GM12878 (cell line): ENCODE results near the gene TMEM232. TPM values are rescaled to one million over a fixed set of nuclear protein-coding genes. Genes with fewer than 3 reads are reported as not detected.

Experiments used
- ATAC-seq: fragments of 200-7000 bp; cut with Tn5 transposase; 3 replicates; pipeline ENCODE4 v1.9.1; 2020; ENCODE audit warnings: mild to moderate bottlenecking, moderate library complexity
- BruUV-seq: library from RNA; stranded (reverse); fragments of 400-500 nt; replicated peaks from 2 replicates; lab custom pipeline; 2021; lab: Mats Ljungman, UMichigan
- CTCF ChIA-PET: fragments of 300-600 bp; sonication (Branson Sonifier 250); formaldehyde crosslinking; extraction: SDS; loops from one replicate; lab custom pipeline; 2021; ENCODE audit warnings: inconsistent platforms; lab: Yijun Ruan, JAX
- POLR2A ChIA-PET: fragments of 350-600 bp; formaldehyde crosslinking; extraction: SDS; loops from one replicate; lab custom pipeline; 2021; ENCODE audit warnings: inconsistent platforms; lab: Charles Lee
- RAD21 ChIA-PET: fragments of 300-600 bp; sonication (Branson Sonifier 250); formaldehyde crosslinking; loops from one replicate; lab custom pipeline; 2023; ENCODE audit warnings: antibody characterized with exemption; ENCODE audit not compliant: unreplicated experiment; lab: Charles Lee
- SMC1A ChIA-PET: fragments of 300-600 bp; sonication (Branson Sonifier 250); formaldehyde crosslinking; loops from one replicate; lab custom pipeline; 2023; ENCODE audit not compliant: unreplicated experiment, uncharacterized antibody; lab: Charles Lee
- DNase-seq: peaks from one replicate; pipeline ENCODE4 v3.0.0-alpha.2; 2011; ENCODE audit warnings: low read depth, low spot score
- FAIRE-seq: peaks from 3 replicates; lab custom pipeline; 2011; peaks lifted over from hg19 to GRCh38; lab: Jason Lieb, UNC
- H2AFZ ChIP-seq: 2 replicates; pipeline ENCODE4 v1.6.0; 2011; ENCODE audit warnings: low read depth, low read length, control low read depth; ENCODE audit not compliant: control insufficient read depth
- H3K27ac ChIP-seq: 2 replicates; pipeline ENCODE4 v1.5.1; 2011; ENCODE audit warnings: control low read depth; ENCODE audit not compliant: control insufficient read depth, insufficient read depth
- H3K27me3 ChIP-seq, 2 experiments: replicated peaks in 1 of 2; 2 replicates each; pipeline versions ENCODE4 v1.6.0 to v1.6.1; 2011; ENCODE audit warnings: low read length in 1 of 2; ENCODE audit not compliant: control insufficient read depth in 2 of 2, insufficient read depth in 2 of 2
- H3K36me3 ChIP-seq, 2 experiments: 2 replicates each; pipeline ENCODE4 v1.5.1; 2011; ENCODE audit warnings: low read length in 1 of 2; ENCODE audit not compliant: control insufficient read depth in 2 of 2, insufficient read depth in 2 of 2
- H3K4me1 ChIP-seq: 2 replicates; pipeline ENCODE4 v1.6.1; 2011; ENCODE audit warnings: mild to moderate bottlenecking, low read length, moderate library complexity, mixed read lengths; ENCODE audit not compliant: control insufficient read depth, insufficient read depth
- H3K4me2 ChIP-seq: 2 replicates; pipeline ENCODE4 v1.6.0; 2011; ENCODE audit warnings: control low read depth; ENCODE audit not compliant: control insufficient read depth, insufficient read depth
- H3K4me3 ChIP-seq: fragments of 200-600 bp; sonication (generic); 2 replicates; pipeline ENCODE4 v1.5.1; 2016
- H3K79me2 ChIP-seq: 2 replicates; pipeline ENCODE4 v1.6.0; 2011; ENCODE audit warnings: low read length; ENCODE audit not compliant: control insufficient read depth, insufficient read depth
- H3K9ac ChIP-seq: 2 replicates; pipeline ENCODE4 v1.8.0; 2011; ENCODE audit warnings: low read length, control low read depth, mixed read lengths; ENCODE audit not compliant: control insufficient read depth, insufficient read depth
- H3K9me3 ChIP-seq: replicated peaks from 3 replicates; pipeline ENCODE4 v1.5.1; 2011; ENCODE audit warnings: mild to moderate bottlenecking, low read length; ENCODE audit not compliant: control insufficient read depth, insufficient read depth
- H4K20me1 ChIP-seq: 2 replicates; pipeline ENCODE4 v1.6.0; 2011; ENCODE audit not compliant: control insufficient read depth, insufficient read depth
- EED ChIP-seq: sonication (generic); IDR thresholded peaks from 2 replicates; pipeline ENCODE4 v1.6.1; 2016; ENCODE audit warnings: antibody characterized with exemption, low read depth
- FOXK2 ChIP-seq: fragments of 450-650 bp; IDR thresholded peaks from 2 replicates; pipeline ENCODE4 v1.6.1; 2017; ENCODE audit warnings: mild to moderate bottlenecking, moderate library complexity
- FOXM1 ChIP-seq: IDR thresholded peaks from 2 replicates; pipeline ENCODE4 v1.6.1; 2012; ENCODE audit warnings: low read depth, mild to moderate bottlenecking, inconsistent platforms, low read length, moderate library complexity
- HDGF ChIP-seq: fragments of 450-650 bp; IDR thresholded peaks from 2 replicates; pipeline ENCODE4 v1.6.1; 2016; ENCODE audit warnings: antibody characterized with exemption
- HSF1 ChIP-seq: fragments of 150-350 bp; IDR thresholded peaks from 2 replicates; pipeline ENCODE4 v1.6.1; 2014; ENCODE audit warnings: mild to moderate bottlenecking, low read depth, low read length
- LARP7 ChIP-seq: fragments of 450-650 bp; IDR thresholded peaks from 2 replicates; pipeline ENCODE4 v1.6.1; 2017; ENCODE audit warnings: mild to moderate bottlenecking
- MYB ChIP-seq: fragments of 150-350 bp; IDR thresholded peaks from 2 replicates; pipeline ENCODE4 v1.6.1; 2014; ENCODE audit warnings: mild to moderate bottlenecking, low read depth, low read length, borderline replicate concordance
- NBN ChIP-seq: fragments of 450-650 bp; IDR thresholded peaks from 2 replicates; pipeline ENCODE4 v1.6.1; 2016
- PAX8 ChIP-seq: fragments of 450-650 bp; IDR thresholded peaks from 2 replicates; pipeline ENCODE4 v1.6.1; 2017; ENCODE audit warnings: mild to moderate bottlenecking, moderate library complexity
- SP1 ChIP-seq: IDR thresholded peaks from one replicate; pipeline ENCODE4 v1.6.1; 2011; ENCODE audit warnings: low read depth, low read length
- USF2 ChIP-seq: IDR thresholded peaks from 2 replicates; pipeline ENCODE4 v1.6.1; 2011; ENCODE audit warnings: low read depth, low read length, improper control_type of control experiment, borderline replicate concordance
- ZNF274 ChIP-seq: IDR thresholded peaks from one replicate; pipeline ENCODE4 v1.8.0; 2011; ENCODE audit not compliant: insufficient read length, insufficient read depth
- ZSCAN29 ChIP-seq: fragments of 450-650 bp; IDR thresholded peaks from 2 replicates; pipeline ENCODE4 v1.6.1; 2017; ENCODE audit warnings: mild to moderate bottlenecking, moderate library complexity
- ZZZ3 ChIP-seq: IDR thresholded peaks from 2 replicates; pipeline ENCODE4 v1.6.1; 2011; ENCODE audit warnings: low read depth; ENCODE audit not compliant: control insufficient read depth, insufficient read length
- WGBS: methylation state at CpG from one replicate; pipeline ENCODE4 v1.1.6; 2016; ENCODE audit warnings: low lambda C conversion rate; ENCODE audit not compliant: insufficient replicate concordance, insufficient coverage; ENCODE audit errors: missing lambda C conversion rate; 5-methylcytosine and 5-hydroxymethylcytosine counted together
- in situ Hi-C: fragments of 300-500 bp; cut with MboI; formaldehyde crosslinking; loops from 9 replicates; pipeline ENCODE4 v1.14.3; 2018; ENCODE audit warnings: mixed read lengths
- intact Hi-C: fragments of 100-400 bp; cut with micrococcal nuclease; formaldehyde crosslinking; loops from one replicate; pipeline ENCODE4 v1.14.2; 2022; ENCODE audit not compliant: unreplicated experiment
- polyA plus RNA-seq, 11 experiments: library from polyadenylated mRNA; depleted of rRNA in 4 of 11; unstranded in 6 of 11; stranded (reverse) in 5 of 11; fragments of >200 nt; fragmentation: Nextera tagmentation in 4 of 11; fragmentation: Illumina TruSeq in 1 of 11; extraction: Ambion mirVana in 4 of 11; extraction: Trizol in 1 of 11; gene quantifications; 1 replicate in 1 of 11; 2 replicates in 10 of 11; pipeline versions ENCODE4 v1.2.1 to v1.2.3, GENCODE V29; 2011 to 2016; ENCODE audit warnings: inconsistent platforms in 2 of 11, missing spikeins in 2 of 11, low read depth in 1 of 11
- total RNA-seq, 4 experiments: library from RNA; depleted of rRNA in 3 of 4; stranded (reverse); fragments of >200 nt in 3 of 4; fragmentation: Illumina TruSeq in 1 of 4; extraction: Trizol in 1 of 4; gene quantifications; 2 replicates each; pipeline versions ENCODE4 v1.2.1 to v1.2.3, GENCODE V29; 2013 to 2021

Gene TMEM232
- total and polyA plus RNA-seq, 10 of the 15 experiments (the other 5 are each of a cell fraction or from before 2014, with no cell fraction given): 0.29 to 1.3 (median 0.91) TPM

GRCh38 chr5:110718311-110718710 is 8.2 kb downstream of the TMEM232 start:
- FAIRE-seq (no peak), ATAC-seq (no peak), DNase-seq (no peak)
- in situ Hi-C loops: no loop called here
- Histone ChIP-seq H4K20me1 (no peaks in the 10 kb centered on the region), H3K27me3 (no peaks in the 10 kb centered on the region), H3K4me1 (peaks cover 2% of the 10 kb centered on the region; the same call in 1 of the 2 replicates), H3K4me3 (no peak overlapping the region), H3K4me2 (no peak overlapping the region), H3K36me3 (no peaks in the 10 kb centered on the region), H3K9ac (no peak overlapping the region), H3K79me2 (no peaks in the 10 kb centered on the region), H3K9me3 (no peaks in the 10 kb centered on the region), H3K27ac (no peak overlapping the region), H2AFZ (no peak overlapping the region)
- no TSS peak for BruUV-seq
- TF ChIP-seq ZSCAN29: no peak
- CTCF ChIA-PET: no interaction called here
- WGBS: 71% methylated on average over 2 of the region's 2 CpGs
- POLR2A ChIA-PET: no interaction called here
- intact Hi-C loops: no loop called here
- SMC1A ChIA-PET: interaction anchor here (0.8 to 0.9 kb wide), 2 partner anchors 18 to 20 kb away, joined by 3 read pairs; no protein-coding TSS in a partner anchor
- RAD21 ChIA-PET: no interaction called here

DNA sequence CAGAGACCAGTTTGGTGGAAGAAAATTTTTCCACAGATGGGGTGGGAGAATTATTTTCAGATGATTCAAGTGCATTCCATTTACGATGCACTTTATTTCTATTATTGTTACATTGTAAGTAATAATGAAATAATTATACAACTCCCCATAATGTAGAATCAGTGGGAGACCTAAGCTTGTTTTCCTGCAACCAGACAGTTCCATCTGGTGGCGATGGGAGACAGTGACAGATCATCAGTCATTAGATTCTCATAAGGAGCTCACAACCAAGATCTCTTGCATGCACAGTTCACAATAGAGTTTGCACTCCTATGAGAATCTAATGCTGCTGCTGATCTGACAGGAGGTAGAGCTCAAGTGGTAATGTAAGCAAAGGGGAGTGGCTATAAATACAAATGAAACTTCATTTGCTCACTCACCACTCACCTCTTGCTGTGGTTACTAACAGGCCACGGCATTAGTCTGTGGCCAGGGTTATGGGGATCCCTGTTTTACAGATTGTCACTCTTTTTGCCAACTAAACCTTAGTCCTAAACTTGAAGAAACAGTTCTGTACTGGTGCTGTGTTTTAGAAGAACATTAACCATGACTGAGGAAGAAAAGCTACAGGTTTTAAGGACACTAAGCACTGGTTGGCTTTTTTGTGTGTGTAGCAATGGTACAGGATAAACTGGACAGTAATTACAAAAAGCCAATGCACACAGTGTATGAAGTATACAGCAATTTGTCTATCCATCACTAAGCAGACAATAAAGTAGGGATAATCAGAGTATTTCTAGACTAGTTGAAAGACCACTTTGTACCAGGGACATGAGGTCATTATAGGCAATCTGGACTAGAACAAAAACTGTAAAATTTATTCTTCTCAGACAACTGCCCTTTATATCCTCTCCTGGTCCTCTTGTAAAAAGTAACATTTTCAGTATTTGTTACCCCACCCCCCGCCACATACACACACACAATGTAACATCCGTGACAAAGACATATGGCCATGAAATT is 9.9 kb downstream of the TMEM232 start:
- Histone ChIP-seq H3K79me2 (no peaks in the 10 kb centered on the region), H3K4me2 (peak overlapping the region; percentile 44), H3K27me3 (no peaks in the 10 kb centered on the region), H3K9ac (no peak overlapping the region), H3K36me3 (no peaks in the 10 kb centered on the region), H3K4me1 (peaks cover 2% of the 10 kb centered on the region; the same call in 1 of the 2 replicates), H3K4me3 (no peak overlapping the region), H2AFZ (no peak overlapping the region), H3K27ac (no peak overlapping the region), H3K9me3 (no peaks in the 10 kb centered on the region), H4K20me1 (no peaks in the 10 kb centered on the region)
- SMC1A ChIA-PET: interaction anchor here (0.6 to 2.0 kb wide), 5 partner anchors 13 to 671 kb away, joined by 3 to 9 read pairs (median 4); partner anchors contain the start of gene SLC25A46
- ATAC-seq (peak; percentile 97), DNase-seq (peak; percentile 32), FAIRE-seq (peak; percentile 69)
- WGBS: 59% methylated on average over 5 of the region's 5 CpGs
- CTCF ChIA-PET: interaction anchor here (0.6 to 2.0 kb wide), 6 partner anchors 10 to 227 kb away, joined by 3 to 8 read pairs (median 4); partner anchors contain the start of gene TMEM232
- BruUV-seq: no TSS peak
- POLR2A ChIA-PET: no interaction called here
- intact Hi-C loops (no loop called here), in situ Hi-C loops (no loop called here)
- RAD21 ChIA-PET: interaction anchor here (0.6 to 1.0 kb wide), 4 partner anchors 19 to 41 kb away, joined by 3 to 4 read pairs (median 3); no protein-coding TSS in a partner anchor
- TF ChIP-seq MYB (no peak), FOXK2 (no peak), ZNF274 (no peak), EED (no peak; the same call in 1 of the 2 replicates), LARP7 (no peak), ZZZ3 (no peak), PAX8 (no peak), HDGF (no peak), SP1 (no peak), HSF1 (no peak), USF2 (no peak), NBN (no peak), FOXM1 (0 out of 2 replicates have a peak, but pooled peaks have one; percentile 15)
